DLD1 (cell line): ENCODE results near the gene ZNF780B.

Source experiments
- in situ Hi-C: cut with HindIII; loops from 2 replicates; pipeline ENCODE4 v1.10.0; 2017; ENCODE audit warnings: low sequenced_read_pairs

Gene ZNF780B

DNA sequence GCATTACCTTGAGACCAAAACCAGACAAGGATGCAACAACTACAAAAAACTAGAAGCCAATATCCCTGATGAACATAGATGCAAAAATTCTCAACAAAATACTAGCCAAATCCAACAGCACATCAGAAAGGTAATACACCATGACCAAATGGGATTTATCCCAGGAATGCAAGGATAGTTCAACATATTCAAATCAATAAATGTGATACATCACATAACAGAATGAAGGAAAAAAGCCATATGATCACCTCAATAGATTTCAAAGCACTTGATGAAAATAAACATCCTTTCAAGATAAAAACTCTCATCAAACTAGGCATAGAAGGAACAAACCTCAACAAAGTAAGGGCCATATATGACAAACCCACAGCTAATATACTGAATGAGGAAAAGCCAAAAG is 69.4 kb downstream of the ZNF780B start:
- in situ Hi-C loops: no loop called here

DNA sequence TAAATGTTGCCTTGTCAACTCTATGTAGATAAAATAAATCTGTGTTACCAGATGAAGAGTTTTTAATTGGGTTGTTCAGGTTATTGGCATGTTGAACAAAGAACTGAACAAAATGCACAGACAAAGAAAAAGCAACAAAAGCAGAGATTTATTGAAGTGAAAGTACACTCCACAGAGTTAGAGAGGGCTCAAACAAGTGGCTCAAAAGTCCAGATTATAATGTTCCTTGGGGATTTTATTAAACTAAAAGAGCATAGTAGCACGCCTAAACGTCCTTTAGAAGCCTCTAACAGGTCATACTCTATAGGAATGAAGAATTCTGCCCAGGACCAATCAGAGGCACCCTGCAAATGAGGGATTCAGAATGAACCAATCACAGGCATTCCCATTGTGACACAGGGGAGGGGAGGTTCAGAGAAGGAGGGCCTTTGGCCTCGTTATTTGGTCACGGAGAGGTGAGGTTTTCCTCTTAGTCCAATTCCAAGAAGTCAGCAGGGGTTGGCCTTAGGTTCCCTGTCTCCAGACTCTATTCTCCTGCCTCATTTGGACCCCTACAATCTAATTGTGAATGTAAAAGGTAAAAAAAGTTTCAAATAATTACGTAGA is 72.2 kb downstream of the ZNF780B start:
- in situ Hi-C loops: no loop called here

DNA sequence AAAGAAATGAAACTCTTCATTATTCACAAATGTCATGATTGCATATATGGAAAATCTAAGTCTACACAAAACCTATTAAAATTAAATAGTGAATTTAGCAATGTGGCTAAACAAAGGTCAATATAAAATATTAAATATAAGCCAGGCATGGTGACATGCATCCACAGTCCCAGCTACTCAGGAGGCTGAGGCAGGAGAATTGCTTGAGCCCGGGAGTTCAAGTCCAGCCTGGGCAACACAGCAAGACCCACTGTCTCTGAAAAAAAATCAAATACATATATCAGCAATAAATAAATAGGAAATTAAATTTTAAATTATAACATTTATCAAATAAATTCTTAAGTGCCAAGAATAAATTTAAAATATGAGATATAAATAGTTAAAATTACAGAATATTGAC is 73.1 kb downstream of the ZNF780B start:
- in situ Hi-C loops: no loop called here
